Eye (tissue), 1 donor: ENCODE results near the gene SPAG17.

Experiments
- DNase-seq: peaks from one replicate; pipeline ENCODE4 v3.0.0-alpha.2; 2015

SPAG17 gene

GRCh38 chr1:118047650-118048224 lies 137.3 kb downstream of the SPAG17 start:
- no peak for DNase-seq

- DNase-seq: no peak
These were observed 137.9 kb downstream of the SPAG17 start for GRCh38 chr1:118047006-118047649.

GRCh38 chr1:118043624-118044023 lies 141.4 kb downstream of the SPAG17 start:
- no peak for DNase-seq

GRCh38 chr1:118042501-118042900 lies 142.5 kb downstream of the SPAG17 start:
- DNase-seq: no peak

DNA sequence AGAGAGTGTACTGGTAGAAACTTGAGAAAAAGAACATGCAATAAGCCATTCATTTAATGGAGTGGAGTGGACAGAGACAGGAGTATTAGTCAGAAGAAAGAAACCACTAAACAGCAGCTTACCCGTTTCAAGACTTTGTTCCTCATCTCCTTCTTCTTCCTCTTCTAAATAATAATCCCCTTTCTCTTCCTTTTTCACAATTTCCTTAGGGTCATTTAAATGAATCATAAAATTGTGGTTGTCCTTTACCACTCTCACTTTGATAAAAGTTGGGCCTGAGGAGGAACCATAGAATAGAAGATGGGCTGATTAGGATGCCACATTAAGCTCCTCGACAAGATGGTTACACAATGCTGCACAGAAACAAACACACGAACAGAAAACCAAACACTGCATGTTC lies 145.9 kb downstream of the SPAG17 start:
- DNase-seq: no peak

DNA sequence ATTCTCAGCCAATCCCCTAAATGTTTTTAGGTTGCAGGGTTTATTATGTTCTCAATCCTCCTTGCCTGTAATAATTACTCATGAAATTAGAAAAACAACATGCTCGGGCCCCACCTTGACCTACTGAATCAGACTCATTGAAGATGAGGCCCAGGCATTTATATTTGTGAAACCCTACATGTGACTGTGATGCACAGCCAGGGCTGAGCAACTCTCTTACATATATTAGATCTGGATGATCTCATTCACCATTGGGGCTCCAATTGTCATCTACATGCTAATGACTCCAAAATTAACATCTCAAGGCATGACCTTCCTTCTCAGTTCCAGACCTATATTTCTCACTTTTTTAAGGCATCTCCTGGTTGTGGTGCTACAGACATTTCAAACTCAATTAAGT lies 152.1 kb downstream of the SPAG17 start:
- no peak for DNase-seq

- DNase-seq: no peak
These were observed 156.8 kb downstream of the SPAG17 start for GRCh38 chr1:118028267-118028666.

GRCh38 chr1:118023199-118023598 lies 161.8 kb downstream of the SPAG17 start:
- DNase-seq: no peak

- DNase-seq: no peak
These were observed 163.4 kb downstream of the SPAG17 start for GRCh38 chr1:118021668-118022067.

DNA sequence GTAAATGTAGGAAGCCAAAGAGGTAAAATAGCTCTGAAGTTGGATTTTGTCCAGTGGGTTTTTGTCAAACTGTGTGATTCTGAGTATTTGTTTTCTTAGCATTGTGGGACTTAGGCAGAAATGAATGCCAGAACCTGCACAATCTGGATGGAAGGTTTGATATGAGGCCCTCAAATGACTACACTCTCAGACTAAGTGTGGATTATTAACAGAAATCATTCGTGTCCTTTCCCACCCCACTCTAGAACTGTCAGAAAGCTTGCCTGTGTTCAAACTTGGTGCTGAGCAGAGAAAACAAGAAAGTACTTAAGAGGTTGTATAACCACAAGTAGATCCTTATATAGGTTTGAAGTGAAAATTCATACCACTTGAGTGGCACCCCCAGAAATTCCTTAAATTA lies 167.0 kb downstream of the SPAG17 start:
- DNase-seq: no peak

DNA sequence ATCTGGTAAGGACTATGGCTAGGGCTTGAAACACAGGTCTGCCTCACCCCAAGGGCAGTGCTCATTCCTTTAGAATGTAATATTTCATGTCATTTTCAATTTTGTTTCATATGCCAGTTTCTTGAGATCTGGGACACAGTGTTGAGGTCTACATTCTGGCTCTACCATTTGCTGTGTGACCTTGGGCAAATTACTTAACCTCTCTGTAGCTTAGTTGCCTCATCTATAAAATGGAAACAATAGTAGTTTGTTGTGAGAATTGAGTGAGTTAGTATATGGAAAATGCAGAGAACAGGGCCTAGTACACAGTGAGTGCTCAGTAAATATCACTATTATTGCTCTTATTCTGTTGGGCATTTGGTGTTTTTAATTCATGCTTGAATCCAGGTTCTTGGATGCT lies 171.1 kb downstream of the SPAG17 start:
- DNase-seq: no peak

GRCh38 chr1:118013336-118013735 lies 171.7 kb downstream of the SPAG17 start:
- no peak for DNase-seq

GRCh38 chr1:118012515-118013124 lies 172.4 kb downstream of the SPAG17 start:
- no peak for DNase-seq

GRCh38 chr1:118008011-118008410 lies 177.0 kb downstream of the SPAG17 start:
- no peak for DNase-seq

- DNase-seq: no peak
These were observed 177.6 kb downstream of the SPAG17 start for GRCh38 chr1:118007391-118007790.

GRCh38 chr1:118004312-118004711 lies 180.7 kb downstream of the SPAG17 start:
- no peak for DNase-seq

DNA sequence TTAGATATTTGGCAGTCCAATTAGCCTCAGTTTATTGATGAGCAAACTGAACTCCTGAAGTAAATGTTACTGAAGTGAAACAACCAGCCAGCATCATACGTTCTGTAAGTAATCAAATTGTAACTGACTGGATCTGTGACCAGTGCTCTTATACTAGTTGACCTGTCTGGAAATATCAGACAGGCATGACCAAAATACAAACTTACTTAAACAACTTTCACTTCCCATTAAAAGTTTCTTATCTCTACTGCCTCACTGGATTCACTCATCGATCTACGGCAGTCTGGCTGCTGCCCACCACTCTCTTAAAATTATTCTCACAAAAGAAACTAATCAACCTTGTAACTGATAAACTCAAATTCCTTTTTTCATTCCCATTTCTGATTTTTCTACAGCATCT lies 199.1 kb downstream of the SPAG17 start:
- DNase-seq: no peak

- no peak for DNase-seq
These were observed 199.8 kb downstream of the SPAG17 start for GRCh38 chr1:117985239-117985638.

GRCh38 chr1:117981455-117982192 lies 203.4 kb downstream of the SPAG17 start:
- DNase-seq: no peak

- no peak for DNase-seq
These were observed 208.6 kb downstream of the SPAG17 start for GRCh38 chr1:117976381-117976780.

- no peak for DNase-seq
These were observed 213.3 kb downstream of the SPAG17 start for GRCh38 chr1:117971777-117972176.

- DNase-seq: peak; percentile 64
These were observed 214.8 kb downstream of the SPAG17 start for GRCh38 chr1:117970252-117970651.

DNA sequence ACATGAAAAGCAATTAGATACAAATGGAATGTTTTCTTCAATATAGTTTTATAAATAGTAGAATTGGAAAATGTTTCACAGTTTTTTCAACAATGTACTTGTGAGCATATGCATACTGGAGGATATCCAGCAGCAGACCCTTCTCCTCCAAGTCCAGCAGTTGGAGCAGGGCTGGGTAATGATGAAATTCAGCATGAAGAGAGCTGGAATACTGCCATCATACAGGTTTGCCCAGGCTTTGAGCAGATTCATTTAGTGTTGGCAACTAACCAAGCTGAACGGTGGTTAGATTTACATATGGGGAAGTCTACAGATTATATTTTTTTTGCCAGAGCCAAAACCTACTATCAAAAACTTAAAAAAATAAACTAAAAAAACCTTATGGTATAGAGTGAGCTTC lies 217.1 kb downstream of the SPAG17 start:
- DNase-seq: peak; percentile 56

DNA sequence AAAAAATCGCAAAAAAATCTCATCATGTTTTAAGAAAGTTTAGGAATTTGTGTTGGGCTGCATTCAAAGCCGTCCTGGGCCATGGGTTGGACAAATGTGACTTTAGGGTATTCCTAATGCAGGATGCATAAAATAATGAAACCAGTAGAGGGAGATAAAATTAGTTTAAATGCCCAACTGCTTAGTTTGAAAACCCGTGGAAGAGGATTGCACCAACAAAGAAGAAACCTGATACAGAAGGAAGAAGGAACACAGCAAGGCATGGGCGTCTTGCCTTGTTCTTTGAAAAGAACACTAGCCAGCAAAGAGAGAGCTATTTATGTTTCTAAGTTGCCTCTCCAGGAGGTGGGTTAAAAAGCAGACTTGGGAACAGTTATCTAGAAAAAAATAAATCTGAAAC lies 217.6 kb downstream of the SPAG17 start:
- DNase-seq: peak; percentile 41
